IPS-18c (cell line): ENCODE data around the gene HOXA6.
A peak's percentile ranks its signal among the peaks of the same experiment; 100 is the strongest.

Experiments
- H3K4me3 ChIP-seq: 2 replicates; pipeline ENCODE4 v1.7.0; 2013; ENCODE audit warnings: low read depth, mild to moderate bottlenecking, low read length, moderate library complexity; ENCODE audit not compliant: insufficient read depth
- H3K9me3 ChIP-seq: one replicate; pipeline ENCODE4 v1.6.1; 2013; ENCODE audit warnings: mild to moderate bottlenecking, low read length, moderate library complexity; ENCODE audit not compliant: control insufficient read depth, insufficient read depth

Gene HOXA6

GRCh38 chr7:27101957-27102580 is 45.5 kb downstream of the HOXA6 start:
- Histone ChIP-seq H3K9me3 (peaks cover 2% of the 10 kb centered on the region), H3K4me3 (peak overlapping the region; percentile 31; the same call in 1 of the 2 replicates)

- peak overlapping the region; percentile 36; the same call in 1 of the 2 replicates for H3K4me3 ChIP-seq
These were observed 46.2 kb downstream of the HOXA6 start for GRCh38 chr7:27101171-27101956.

GRCh38 chr7:27100694-27101170 is 46.8 kb downstream of the HOXA6 start:
- peaks cover 2% of the 10 kb centered on the region for H3K9me3 ChIP-seq
- peak overlapping the region; percentile 36; the same call in 1 of the 2 replicates for H3K4me3 ChIP-seq

More at GRCh38 chr7:27101171-27101956, 46.2 kb downstream of the HOXA6 start:
- H3K9me3 ChIP-seq = peaks cover 2% of the 10 kb centered on the region

GRCh38 chr7:27099453-27100370 is 47.9 kb downstream of the HOXA6 start:
- Histone ChIP-seq H3K9me3 (peaks cover 3% of the 10 kb centered on the region), H3K4me3 (no peak overlapping the region)

GRCh38 chr7:27098578-27099451 is 48.8 kb downstream of the HOXA6 start:
- peaks cover 2% of the 10 kb centered on the region for H3K9me3 ChIP-seq
- H3K4me3 ChIP-seq = peak overlapping the region; percentile 28; the same call in 1 of the 2 replicates

- H3K9me3 ChIP-seq = peaks cover 2% of the 10 kb centered on the region
- H3K4me3 ChIP-seq = peak overlapping the region; percentile 28; the same call in 1 of the 2 replicates
These were observed 49.6 kb downstream of the HOXA6 start for GRCh38 chr7:27097686-27098577.

GRCh38 chr7:27096768-27097514 is 50.6 kb downstream of the HOXA6 start:
- H3K4me3 ChIP-seq = peak overlapping the region; percentile 63
- H3K9me3 ChIP-seq = peaks cover 2% of the 10 kb centered on the region

- Histone ChIP-seq H3K9me3 (peaks cover 2% of the 10 kb centered on the region), H3K4me3 (peak within 1 kb of the TSS; percentile 63)
These were observed 51.4 kb downstream of the HOXA6 start, which contains the start of gene HOXA1 for GRCh38 chr7:27095897-27096767. Gene HOXA1, minus strand, starts transcription at chr7:27096000. Its CDS starts 88 bp downstream, at chr7:27095912.
